ENCODE results near the gene PJA2. TPM values are rescaled to one million over a fixed set of nuclear protein-coding genes. Genes with fewer than 3 reads are reported as not detected.

PJA2 gene
- total and polyA plus RNA-seq, 2 donors from 2014 or later, result 30.3 to 103 TPM

- Histone ChIP-seq H3K9me3 (ENCODE audit: control insufficient read depth in 2 of 3, insufficient read depth in 1 of 3, low read length in 3 of 3) (no peaks in the 10 kb centered on the region), H3K9ac (ENCODE audit: low read length in 3 of 3) (no peak overlapping the region), H3K27ac (ENCODE audit: low read depth in 2 of 2, low read length in 2 of 2) (no peak overlapping the region), H3K27me3 (ENCODE audit: control insufficient read depth, insufficient read depth, low read length) (no peaks in the 10 kb centered on the region), H3K4me1 (ENCODE audit: control insufficient read depth in 2 of 3, insufficient read depth in 2 of 3, low read depth in 1 of 3, low read length in 3 of 3) (no peaks in the 10 kb centered on the region), H3K4me3 (ENCODE audit: low read length in 3 of 3) (no peak overlapping the region), H3K36me3 (ENCODE audit: control insufficient read depth in 2 of 3, insufficient read depth in 3 of 3, low read length in 3 of 3) (no peaks in the 10 kb centered on the region)
- no peak for TF ChIP-seq CTCF (IDR thresholded peaks at IDR 0.05; ENCODE audit: borderline replicate concordance, extremely low read depth, insufficient read depth)
- FAIRE-seq (no peak), DNase-seq (no peak)
- intact Hi-C loops (cut with DNase I), result no loop called here
Observed at GRCh38 chr5:109309326-109310063, 100.3 kb downstream of the PJA2 start.

DNA sequence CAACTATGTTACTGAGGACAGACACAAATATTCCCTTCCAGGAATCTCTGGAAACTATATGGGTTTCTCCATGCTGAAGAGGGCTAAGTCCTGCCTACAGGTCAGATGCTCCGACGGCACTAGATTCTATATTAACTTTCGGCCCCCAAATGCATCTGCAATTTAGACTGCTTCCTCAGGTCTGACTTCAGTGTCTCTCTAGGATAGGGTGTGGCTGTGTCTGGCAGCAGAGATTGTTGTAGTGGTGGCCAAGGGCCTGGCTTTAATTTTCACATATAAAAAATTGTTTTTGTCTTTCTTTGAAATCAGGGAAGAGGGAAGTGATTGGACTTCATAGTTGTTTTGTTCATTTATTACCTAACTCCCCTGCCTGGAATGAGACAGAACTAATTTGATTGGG, 101.8 kb downstream of the PJA2 start:
- Histone ChIP-seq H3K27me3 (ENCODE audit: control insufficient read depth, insufficient read depth, low read length) (no peaks in the 10 kb centered on the region), H3K4me3 (ENCODE audit: low read length in 3 of 3) (no peak overlapping the region), H3K4me1 (ENCODE audit: control insufficient read depth in 2 of 3, insufficient read depth in 2 of 3, low read depth in 1 of 3, low read length in 3 of 3) (no peaks in the 10 kb centered on the region), H3K9ac (ENCODE audit: low read length in 3 of 3) (no peak overlapping the region), H3K9me3 (ENCODE audit: control insufficient read depth in 2 of 3, insufficient read depth in 1 of 3, low read length in 3 of 3) (no peaks in the 10 kb centered on the region), H3K27ac (ENCODE audit: low read depth in 2 of 2, low read length in 2 of 2) (no peak overlapping the region), H3K36me3 (ENCODE audit: control insufficient read depth in 2 of 3, insufficient read depth in 3 of 3, low read length in 3 of 3) (no peaks in the 10 kb centered on the region)
- FAIRE-seq (no peak), DNase-seq (no peak)
- intact Hi-C loops (cut with DNase I), result no loop called here
- TF ChIP-seq CTCF (IDR thresholded peaks at IDR 0.05; ENCODE audit: borderline replicate concordance, extremely low read depth, insufficient read depth), result no peak

DNA sequence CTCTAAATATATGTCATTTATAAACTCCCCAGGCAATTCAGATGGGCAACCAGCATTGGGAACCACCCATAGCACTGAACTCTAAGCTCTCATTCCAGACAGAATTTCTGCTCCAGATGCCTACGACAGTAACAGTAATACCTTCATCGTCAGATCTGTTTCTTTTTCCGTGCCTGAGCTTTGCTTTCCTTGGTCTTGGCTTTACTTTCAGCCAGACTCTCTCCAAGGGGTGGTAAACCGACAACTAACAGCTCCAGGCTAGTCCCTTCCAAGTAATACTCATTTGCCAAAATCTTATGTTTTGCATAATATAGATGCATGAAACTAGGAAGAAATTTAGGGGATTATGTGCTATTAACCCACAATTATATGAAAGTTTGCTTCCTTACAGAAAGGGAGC, 102.3 kb downstream of the PJA2 start:
- no peak for DNase-seq
- no peak overlapping the region for H3K9ac ChIP-seq (ENCODE audit: low read length in 3 of 3)
- no peaks in the 10 kb centered on the region for H3K9me3 ChIP-seq (ENCODE audit: control insufficient read depth in 2 of 3, insufficient read depth in 1 of 3, low read length in 3 of 3)
- no peak for FAIRE-seq
- H3K4me1 ChIP-seq (ENCODE audit: control insufficient read depth in 2 of 3, insufficient read depth in 2 of 3, low read depth in 1 of 3, low read length in 3 of 3), result no peaks in the 10 kb centered on the region
- no peaks in the 10 kb centered on the region for H3K27me3 ChIP-seq (ENCODE audit: control insufficient read depth, insufficient read depth, low read length)
- no peak overlapping the region for H3K27ac ChIP-seq (ENCODE audit: low read depth in 2 of 2, low read length in 2 of 2)
- H3K36me3 ChIP-seq (ENCODE audit: control insufficient read depth in 2 of 3, insufficient read depth in 3 of 3, low read length in 3 of 3), result no peaks in the 10 kb centered on the region
- no peak overlapping the region for H3K4me3 ChIP-seq (ENCODE audit: low read length in 3 of 3)
- TF ChIP-seq CTCF (IDR thresholded peaks at IDR 0.05; ENCODE audit: borderline replicate concordance, extremely low read depth, insufficient read depth), result no peak
- intact Hi-C loops (cut with DNase I), result no loop called here

DNA sequence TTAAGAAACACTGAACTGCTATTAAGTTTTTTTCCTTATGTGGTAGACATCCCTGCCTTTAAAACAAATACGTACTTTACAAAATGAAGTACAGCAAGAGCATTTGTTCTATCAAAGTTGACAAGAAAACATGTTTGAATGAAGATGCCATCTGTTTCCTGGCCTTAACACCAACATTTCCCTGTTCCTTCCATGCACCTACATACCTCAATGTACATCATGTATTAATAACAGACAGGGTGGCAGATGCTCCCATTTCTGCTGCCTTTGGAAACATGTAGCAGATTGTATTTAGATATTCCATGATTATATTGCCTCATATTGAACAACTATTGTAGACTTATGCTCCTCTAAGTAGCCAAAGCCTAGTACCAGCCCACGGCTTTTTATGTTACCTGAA, 104.4 kb downstream of the PJA2 start:
- H3K36me3 ChIP-seq (ENCODE audit: control insufficient read depth in 2 of 3, insufficient read depth in 3 of 3, low read length in 3 of 3), result no peaks in the 10 kb centered on the region
- no peaks in the 10 kb centered on the region for H3K27me3 ChIP-seq (ENCODE audit: control insufficient read depth, insufficient read depth, low read length)
- TF ChIP-seq CTCF (IDR thresholded peaks at IDR 0.05; ENCODE audit: borderline replicate concordance, extremely low read depth, insufficient read depth), result no peak
- DNase-seq, result no peak
- H3K9me3 ChIP-seq (ENCODE audit: control insufficient read depth in 2 of 3, insufficient read depth in 1 of 3, low read length in 3 of 3), result no peaks in the 10 kb centered on the region
- no peaks in the 10 kb centered on the region for H3K4me1 ChIP-seq (ENCODE audit: control insufficient read depth in 2 of 3, insufficient read depth in 2 of 3, low read depth in 1 of 3, low read length in 3 of 3)
- intact Hi-C loops (cut with DNase I), result no loop called here
- no peak for FAIRE-seq
- H3K27ac ChIP-seq (ENCODE audit: low read depth in 2 of 2, low read length in 2 of 2), result no peak overlapping the region
- H3K4me3 ChIP-seq (ENCODE audit: low read length in 3 of 3), result no peak overlapping the region
- no peak overlapping the region for H3K9ac ChIP-seq (ENCODE audit: low read length in 3 of 3)

All from kidney (tissue), 14 donors.